GM10847 (cell line): ENCODE measurements around the gene KCTD21.

ENCODE experiments used
- POLR2A ChIP-seq: IDR thresholded peaks from 2 replicates; pipeline ENCODE4 v1.6.1; 2011; ENCODE audit not compliant: insufficient read length; ENCODE audit errors: extremely low read depth

Gene KCTD21

GRCh38 chr11:78196661-78197091, 8.2 kb upstream of the KCTD21 start:
- no peak for TF ChIP-seq POLR2A

- no peak for TF ChIP-seq POLR2A
Measured at GRCh38 chr11:78195917-78196560, 7.6 kb upstream of the KCTD21 start.

- no peak for TF ChIP-seq POLR2A
Measured at GRCh38 chr11:78194490-78194889, 6.1 kb upstream of the KCTD21 start.

- no peak for TF ChIP-seq POLR2A
Measured at GRCh38 chr11:78193806-78194205, 5.4 kb upstream of the KCTD21 start.

GRCh38 chr11:78192911-78193351, 4.5 kb upstream of the KCTD21 start:
- no peak for TF ChIP-seq POLR2A

GRCh38 chr11:78192223-78192719, 3.8 kb upstream of the KCTD21 start:
- TF ChIP-seq POLR2A, result no peak

- TF ChIP-seq POLR2A, result no peak
Measured at GRCh38 chr11:78190871-78191538, 2.6 kb upstream of the KCTD21 start.

- TF ChIP-seq POLR2A, result no peak
Measured at GRCh38 chr11:78190374-78190773, 1.9 kb upstream of the KCTD21 start.

GRCh38 chr11:78189851-78190250, 1.4 kb upstream of the KCTD21 start:
- no peak for TF ChIP-seq POLR2A

- no peak for TF ChIP-seq POLR2A
Measured at GRCh38 chr11:78189174-78189724, 823 bp upstream of the KCTD21 start.

GRCh38 chr11:78187366-78188285, 800 bp downstream of the KCTD21 start:
- no peak for TF ChIP-seq POLR2A

GRCh38 chr11:78181185-78181584, 7.2 kb downstream of the KCTD21 start:
- TF ChIP-seq POLR2A, result no peak

- TF ChIP-seq POLR2A, result no peak
Measured at GRCh38 chr11:78180751-78181150, 7.7 kb downstream of the KCTD21 start.

GRCh38 chr11:78179459-78180071, 8.9 kb downstream of the KCTD21 start:
- no peak for TF ChIP-seq POLR2A

- TF ChIP-seq POLR2A, result no peak
Measured at GRCh38 chr11:78177216-78177615, 11.2 kb downstream of the KCTD21 start.
